ENCODE results near the gene SYNRG. TPM values are rescaled to one million over a fixed set of nuclear protein-coding genes. Genes with fewer than 3 reads are reported as not detected.

SYNRG gene
- polyA plus RNA-seq, 2 of the 4 experiments (the other 2 are of a cell fraction): 13.1 to 17.4 TPM

GRCh38 chr17:37547986-37548385 is 61.2 kb downstream of the SYNRG start:
- POLR2A ChIA-PET: no interaction called here
- FAIRE-seq: no peak
- H3K9me3 ChIP-seq: no peaks in the 10 kb centered on the region
- DNase-seq (ENCODE audit: low read depth in 1 of 2, low spot score in 1 of 2): no peak
- H3K4me3 ChIP-seq: no peak overlapping the region
- ATAC-seq: no peak
- CTCF ChIA-PET: interaction anchor here (0.9 kb wide), 1 partner anchor 57 kb away, joined by 3 read pairs; no protein-coding TSS in a partner anchor
- WGBS (ENCODE audit: missing lambda C conversion rate): 93% methylated on average over 1 of the region's 1 CpG
- TF ChIP-seq CBX8 (IDR thresholded peaks at IDR 0.05): no peak
- no peak for TF ChIP-seq TP53 (CRISPR knock-in tag; IDR thresholded peaks at IDR 0.05)
- TF ChIP-seq JUNB (IDR thresholded peaks at IDR 0.05): no peak
- TF ChIP-seq SMC3 (IDR thresholded peaks at IDR 0.05): no peak
- H3K4me2 ChIP-seq: no peak overlapping the region
- H3K27ac ChIP-seq: no peak overlapping the region
- no peaks in the 10 kb centered on the region for H3K4me1 ChIP-seq

- no peak overlapping the region for H3K4me2 ChIP-seq
- H3K4me1 ChIP-seq: peaks cover 7% of the 10 kb centered on the region; the same call in 2 of the 3 replicates
- ATAC-seq (no peak), FAIRE-seq (no peak), DNase-seq (ENCODE audit: low read depth in 1 of 2, low spot score in 1 of 2) (no peak)
- H3K9me3 ChIP-seq: no peaks in the 10 kb centered on the region
- WGBS (ENCODE audit: missing lambda C conversion rate): 85% methylated on average over 3 of the region's 3 CpGs
- ChIA-PET POLR2A (no interaction called here), CTCF (interaction anchor here (2.0 kb wide), 1 partner anchor 19 kb away, joined by 10 read pairs; no protein-coding TSS in a partner anchor)
- H3K4me3 ChIP-seq: no peak overlapping the region
- H3K27ac ChIP-seq: no peak overlapping the region
- no peak for TF ChIP-seq USF2 (IDR thresholded peaks at IDR 0.05)
- TF ChIP-seq MYC (IDR thresholded peaks at IDR 0.05; ENCODE audit: borderline replicate concordance, low read length): no peak
- no peak for TF ChIP-seq CEBPB (IDR thresholded peaks at IDR 0.05)
- TF ChIP-seq NFE2L2 (conservative IDR thresholded peaks at IDR 0.05; ENCODE audit: low read length): no peak
- TF ChIP-seq MAFK (IDR thresholded peaks at IDR 0.05; ENCODE audit: partially characterized antibody): no peak
- TF ChIP-seq BCL3 (IDR thresholded peaks at IDR 0.05): no peak
- no peak for TF ChIP-seq FOXS1 (CRISPR knock-in tag; IDR thresholded peaks at IDR 0.05)
- TF ChIP-seq CBX8 (IDR thresholded peaks at IDR 0.05): no peak
- TF ChIP-seq CHD4 (IDR thresholded peaks at IDR 0.05; ENCODE audit: borderline replicate concordance): no peak
- TF ChIP-seq ZSCAN20 (CRISPR knock-in tag; IDR thresholded peaks at IDR 0.05): no peak
- TF ChIP-seq HOXB5 (CRISPR knock-in tag; IDR thresholded peaks at IDR 0.05): no peak
- no peak for TF ChIP-seq HDAC2 (IDR thresholded peaks at IDR 0.05)
Measured at GRCh38 chr17:37546302-37546701, 62.9 kb downstream of the SYNRG start.

GRCh38 chr17:37545486-37545885 is 63.7 kb downstream of the SYNRG start:
- POLR2A ChIA-PET: no interaction called here
- CTCF ChIA-PET: interaction anchor here (0.6 to 2.3 kb wide), 4 partner anchors 12 to 172 kb away, joined by 3 to 10 read pairs (median 6); no protein-coding TSS in a partner anchor
- no peak overlapping the region for H3K4me2 ChIP-seq
- FAIRE-seq (no peak), DNase-seq (ENCODE audit: low read depth in 1 of 2, low spot score in 1 of 2) (no peak), ATAC-seq (no peak)
- no peak overlapping the region for H3K27ac ChIP-seq
- 97% methylated on average over 2 of the region's 2 CpGs for WGBS (ENCODE audit: missing lambda C conversion rate)
- H3K4me1 ChIP-seq: peaks cover 7% of the 10 kb centered on the region; the same call in 2 of the 3 replicates
- H3K4me3 ChIP-seq: no peak overlapping the region
- no peaks in the 10 kb centered on the region for H3K9me3 ChIP-seq
- no peak for TF ChIP-seq FOXS1 (CRISPR knock-in tag; IDR thresholded peaks at IDR 0.05)
- no peak for TF ChIP-seq EHF (CRISPR knock-in tag; IDR thresholded peaks at IDR 0.05)
- TF ChIP-seq USF2 (IDR thresholded peaks at IDR 0.05): no peak
- no peak for TF ChIP-seq ZSCAN20 (CRISPR knock-in tag; IDR thresholded peaks at IDR 0.05)
- no peak for TF ChIP-seq PBX3 (IDR thresholded peaks at IDR 0.05)
- no peak for TF ChIP-seq MAZ (IDR thresholded peaks at IDR 0.05; ENCODE audit: borderline replicate concordance, low read depth, low read length)
- TF ChIP-seq SREBF2 (IDR thresholded peaks at IDR 0.05): no peak
- TF ChIP-seq FOSL2 (IDR thresholded peaks at IDR 0.05): no peak
- TF ChIP-seq FOSL2 (CRISPR knock-in tag; IDR thresholded peaks at IDR 0.05): no peak
- no peak for TF ChIP-seq TFCP2L1 (CRISPR knock-in tag; IDR thresholded peaks at IDR 0.05)
- no peak for TF ChIP-seq CHD2 (IDR thresholded peaks at IDR 0.05; ENCODE audit: low read length, partially characterized antibody)
- no peak for TF ChIP-seq POLR2AphosphoS2 (conservative IDR thresholded peaks at IDR 0.05; ENCODE audit: low read length)
- TF ChIP-seq HMGXB4 (CRISPR knock-in tag; IDR thresholded peaks at IDR 0.05; ENCODE audit: borderline replicate concordance): no peak
- no peak for TF ChIP-seq RAD21 (conservative IDR thresholded peaks at IDR 0.05 in 1 of 2, IDR thresholded peaks at IDR 0.05 in 1 of 2)
- TF ChIP-seq RFX5 (IDR thresholded peaks at IDR 0.05): no peak

All from A549 (cell line).